WTC11 (cell line): ENCODE measurements around the gene VWA3B. TPM values are rescaled to one million over a fixed set of nuclear protein-coding genes. Genes with fewer than 3 reads are reported as not detected.

Experiments used
- ATAC-seq: fragments of 200-7000 bp; cut with Tn5 transposase; 2 replicates; pipeline ENCODE4 v1.10.0; 2021; ENCODE audit warnings: mild to moderate bottlenecking, moderate library complexity
- CTCF ChIA-PET: fragments of 300-600 bp; sonication (Branson Sonifier 250); formaldehyde crosslinking; loops from one replicate; lab custom pipeline; 2021; ENCODE audit warnings: antibody characterized with exemption; lab: Charles Lee
- POLR2A ChIA-PET: fragments of 350-600 bp; sonication (Branson Sonifier 250); formaldehyde crosslinking; loops from one replicate; lab custom pipeline; 2021; ENCODE audit warnings: antibody characterized with exemption; lab: Charles Lee
- DNase-seq: peaks from one replicate; pipeline ENCODE4 v3.0.0; 2021; ENCODE audit warnings: low spot score
- H3K27ac Mint-ChIP-seq: 2 replicates; pipeline ENCODE4 v1.8.0; 2021; ENCODE audit warnings: mixed read lengths
- H3K27me3 Mint-ChIP-seq: 2 replicates; pipeline ENCODE4 v1.8.0; 2021; ENCODE audit warnings: low read depth, mild to moderate bottlenecking, moderate library complexity, mixed read lengths
- H3K36me3 Mint-ChIP-seq: 2 replicates; pipeline ENCODE4 v1.8.0; 2021; ENCODE audit warnings: mixed read lengths
- H3K4me1 Mint-ChIP-seq: 2 replicates; pipeline ENCODE4 v1.8.0; 2022; ENCODE audit warnings: mixed read lengths
- H3K4me3 Mint-ChIP-seq: 2 replicates; pipeline ENCODE4 v1.8.0; 2021; ENCODE audit warnings: mild to moderate bottlenecking, moderate library complexity, mixed read lengths
- H3K9me3 Mint-ChIP-seq: 2 replicates; pipeline ENCODE4 v1.8.0; 2021; ENCODE audit warnings: mixed read lengths
- AR ChIP-seq: fragments of 250-450 bp; sonication (Bioruptor Pico); IDR thresholded peaks from 2 replicates; pipeline ENCODE4 v1.9.0; 2021; ENCODE audit warnings: mild to moderate bottlenecking
- CREM ChIP-seq: sonication (generic); formaldehyde crosslinking; IDR thresholded peaks from 2 replicates; pipeline ENCODE4 v1.8.1; 2022; ENCODE audit warnings: mild to moderate bottlenecking, missing genetic modification reagents, moderate library complexity
- ETV6 ChIP-seq: sonication (generic); formaldehyde crosslinking; IDR thresholded peaks from 2 replicates; pipeline ENCODE4 v1.8.1; 2022; ENCODE audit warnings: mild to moderate bottlenecking, missing genetic modification reagents
- JAZF1 ChIP-seq: fragments of 250-450 bp; sonication (Bioruptor Pico); IDR thresholded peaks from 2 replicates; pipeline ENCODE4 v1.9.0; 2021; ENCODE audit warnings: moderate library complexity, mild to moderate bottlenecking, inconsistent platforms
- MYBL2 ChIP-seq: sonication (generic); formaldehyde crosslinking; IDR thresholded peaks from 2 replicates; pipeline ENCODE4 v1.8.1; 2023; ENCODE audit warnings: mild to moderate bottlenecking, moderate library complexity, missing genetic modification reagents
- NR2C2 ChIP-seq: sonication (generic); formaldehyde crosslinking; IDR thresholded peaks from 2 replicates; pipeline ENCODE4 v1.8.0; 2022; ENCODE audit warnings: mild to moderate bottlenecking, missing genetic modification reagents
- PRRX2 ChIP-seq: fragments of 250-450 bp; sonication (Bioruptor Pico); IDR thresholded peaks from 2 replicates; pipeline ENCODE4 v1.8.0; 2021; ENCODE audit warnings: mild to moderate bottlenecking
- RELA ChIP-seq: sonication (generic); formaldehyde crosslinking; IDR thresholded peaks from 2 replicates; pipeline ENCODE4 v1.8.1; 2022; ENCODE audit warnings: missing genetic modification reagents, mild to moderate bottlenecking, borderline replicate concordance
- USF2 ChIP-seq: sonication (generic); formaldehyde crosslinking; IDR thresholded peaks from 2 replicates; pipeline ENCODE4 v1.8.1; 2023; ENCODE audit warnings: mild to moderate bottlenecking, missing genetic modification reagents, moderate library complexity
- ZBTB21 ChIP-seq: sonication (generic); formaldehyde crosslinking; IDR thresholded peaks from 2 replicates; pipeline ENCODE4 v1.8.1; 2023; ENCODE audit warnings: mild to moderate bottlenecking, missing genetic modification reagents, borderline replicate concordance
- ZNF121 ChIP-seq: sonication (generic); formaldehyde crosslinking; IDR thresholded peaks from 2 replicates; pipeline ENCODE4 v1.8.0; 2023; ENCODE audit warnings: missing genetic modification reagents
- ZNF219 ChIP-seq: sonication (generic); formaldehyde crosslinking; IDR thresholded peaks from 2 replicates; pipeline ENCODE4 v1.8.0; 2023; ENCODE audit warnings: missing genetic modification reagents, mild to moderate bottlenecking, borderline replicate concordance
- ZNF232 ChIP-seq: sonication (generic); formaldehyde crosslinking; IDR thresholded peaks from 2 replicates; pipeline ENCODE4 v1.8.0; 2022; ENCODE audit warnings: mild to moderate bottlenecking, missing genetic modification reagents
- ZNF317 ChIP-seq: sonication (generic); formaldehyde crosslinking; IDR thresholded peaks from 2 replicates; pipeline ENCODE4 v1.8.1; 2023; ENCODE audit warnings: low read depth, mild to moderate bottlenecking, moderate library complexity, missing genetic modification reagents, borderline replicate concordance
- ZNF396 ChIP-seq: fragments of 250-450 bp; sonication (Bioruptor Pico); IDR thresholded peaks from 2 replicates; pipeline ENCODE4 v1.8.0; 2021; ENCODE audit warnings: mild to moderate bottlenecking, moderate library complexity, borderline replicate concordance
- ZNF671 ChIP-seq: fragments of 250-450 bp; sonication (Bioruptor Pico); IDR thresholded peaks from 2 replicates; pipeline ENCODE4 v1.8.0; 2021; ENCODE audit warnings: mild to moderate bottlenecking
- total RNA-seq: library from RNA; stranded (reverse); gene quantifications from 3 replicates; pipeline ENCODE4 v1.2.3, GENCODE V29; 2021
- TF ChIP-seq, protein P1 (sequence below): sonication (generic); formaldehyde crosslinking; IDR thresholded peaks from 2 replicates; pipeline ENCODE4 v1.8.0; 2022; ENCODE audit warnings: mild to moderate bottlenecking, missing genetic modification reagents
- TF ChIP-seq, protein P2 (sequence below): fragments of 250-450 bp; sonication (Bioruptor Pico); IDR thresholded peaks from 2 replicates; pipeline ENCODE4 v1.9.0; 2021; ENCODE audit warnings: mild to moderate bottlenecking
- TF ChIP-seq, protein P3 (sequence below): sonication (generic); formaldehyde crosslinking; IDR thresholded peaks from 2 replicates; pipeline ENCODE4 v1.8.1; 2023; ENCODE audit warnings: mild to moderate bottlenecking, missing genetic modification reagents, moderate library complexity

VWA3B gene
- total RNA-seq, 1 experiment from 2014 or later = not detected

DNA sequence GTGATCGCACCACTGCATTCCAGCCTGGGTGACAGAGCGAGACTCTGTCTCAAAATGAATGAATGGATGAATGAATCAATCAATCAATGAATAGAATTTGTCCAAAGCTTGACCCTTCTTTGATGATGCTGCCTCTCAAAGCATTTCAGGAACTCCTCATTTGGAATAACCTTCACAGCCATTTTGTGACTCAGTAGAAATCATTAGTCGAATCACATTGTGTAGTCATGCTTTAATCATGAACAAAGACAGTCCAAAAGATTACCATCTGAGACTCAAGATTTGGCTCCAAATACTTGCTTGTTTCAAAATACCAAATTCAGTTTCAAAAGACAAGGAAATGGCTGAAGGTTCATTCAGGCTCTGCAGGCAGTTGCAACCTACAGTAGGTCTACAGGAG, 83.1 kb downstream of the VWA3B start (continued):
- TF ChIP-seq NR2C2 (CRISPR knock-in tag) (no peak), RELA (CRISPR knock-in tag) (no peak), ZNF232 (CRISPR knock-in tag) (no peak), ZNF121 (no peak), PRRX2 (CRISPR knock-in tag) (no peak), ZNF671 (CRISPR knock-in tag) (no peak), ZNF219 (CRISPR knock-in tag) (no peak), CREM (CRISPR knock-in tag) (no peak)
- TF ChIP-seq, protein P1, sequence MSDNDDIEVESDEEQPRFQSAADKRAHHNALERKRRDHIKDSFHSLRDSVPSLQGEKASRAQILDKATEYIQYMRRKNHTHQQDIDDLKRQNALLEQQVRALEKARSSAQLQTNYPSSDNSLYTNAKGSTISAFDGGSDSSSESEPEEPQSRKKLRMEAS (CRISPR knock-in tag) = no peak
- TF ChIP-seq, protein P2, sequence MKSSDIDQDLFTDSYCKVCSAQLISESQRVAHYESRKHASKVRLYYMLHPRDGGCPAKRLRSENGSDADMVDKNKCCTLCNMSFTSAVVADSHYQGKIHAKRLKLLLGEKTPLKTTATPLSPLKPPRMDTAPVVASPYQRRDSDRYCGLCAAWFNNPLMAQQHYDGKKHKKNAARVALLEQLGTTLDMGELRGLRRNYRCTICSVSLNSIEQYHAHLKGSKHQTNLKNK (CRISPR knock-in tag) = no peak

- H3K27ac Mint-ChIP-seq = no peak overlapping the region
- no peak for ATAC-seq
- CTCF ChIA-PET = no interaction called here
- TF ChIP-seq ZNF317 (CRISPR knock-in tag) (no peak), ZNF396 (no peak), AR (CRISPR knock-in tag) (no peak), ETV6 (CRISPR knock-in tag) (no peak), ZBTB21 (CRISPR knock-in tag) (no peak)
- TF ChIP-seq, protein P3, sequence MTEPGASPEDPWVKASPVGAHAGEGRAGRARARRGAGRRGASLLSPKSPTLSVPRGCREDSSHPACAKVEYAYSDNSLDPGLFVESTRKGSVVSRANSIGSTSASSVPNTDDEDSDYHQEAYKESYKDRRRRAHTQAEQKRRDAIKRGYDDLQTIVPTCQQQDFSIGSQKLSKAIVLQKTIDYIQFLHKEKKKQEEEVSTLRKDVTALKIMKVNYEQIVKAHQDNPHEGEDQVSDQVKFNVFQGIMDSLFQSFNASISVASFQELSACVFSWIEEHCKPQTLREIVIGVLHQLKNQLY (CRISPR knock-in tag) = no peak
- no peaks in the 10 kb centered on the region for H3K36me3 Mint-ChIP-seq
- DNase-seq = no peak
- POLR2A ChIA-PET = no interaction called here
- peaks cover 8% of the 10 kb centered on the region for H3K9me3 Mint-ChIP-seq
- H3K27me3 Mint-ChIP-seq = peaks cover 3% of the 10 kb centered on the region; the same call in 1 of the 2 replicates
- peaks cover 14% of the 10 kb centered on the region for H3K4me1 Mint-ChIP-seq
- no peak overlapping the region for H3K4me3 Mint-ChIP-seq
These were observed 85.3 kb downstream of the VWA3B start for GRCh38 chr2:98172150-98172765.

DNA sequence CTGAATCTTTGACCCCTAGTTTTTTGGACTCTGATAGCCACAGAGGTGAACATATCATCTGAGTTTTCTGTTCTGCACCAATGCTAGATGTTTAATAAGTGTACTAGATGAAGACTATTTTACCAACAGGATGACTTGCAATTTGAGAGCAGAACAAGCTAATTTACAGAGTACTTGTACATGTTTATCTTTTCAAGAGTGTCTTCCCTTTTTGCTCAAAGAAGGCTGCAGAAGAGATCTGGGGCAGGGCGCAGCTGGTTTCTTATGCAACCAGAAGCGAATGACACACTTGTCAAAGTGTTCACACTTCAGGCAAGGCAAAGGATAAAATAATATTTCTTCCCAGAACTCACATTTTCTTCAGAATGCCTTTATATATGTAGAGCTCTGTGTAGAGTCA, 86.0 kb downstream of the VWA3B start:
- ChIA-PET POLR2A (no interaction called here), CTCF (no interaction called here)

More for the DNA sequence above, 86.0 kb downstream of the VWA3B start:
- peaks cover 21% of the 10 kb centered on the region for H3K4me1 Mint-ChIP-seq
- DNase-seq = no peak
- no peak for ATAC-seq
- peaks cover 3% of the 10 kb centered on the region; the same call in 1 of the 2 replicates for H3K27me3 Mint-ChIP-seq
- H3K36me3 Mint-ChIP-seq = no peaks in the 10 kb centered on the region
- H3K27ac Mint-ChIP-seq = no peak overlapping the region
- peaks cover 8% of the 10 kb centered on the region for H3K9me3 Mint-ChIP-seq
- H3K4me3 Mint-ChIP-seq = no peak overlapping the region
- TF ChIP-seq USF2 (CRISPR knock-in tag) = no peak
- TF ChIP-seq JAZF1 (CRISPR knock-in tag) = no peak
- TF ChIP-seq MYBL2 (CRISPR knock-in tag) = no peak
- no peak for TF ChIP-seq ETV6 (CRISPR knock-in tag)
